ENCODE results near the gene NLRC3.

The NLRC3 gene

DNA sequence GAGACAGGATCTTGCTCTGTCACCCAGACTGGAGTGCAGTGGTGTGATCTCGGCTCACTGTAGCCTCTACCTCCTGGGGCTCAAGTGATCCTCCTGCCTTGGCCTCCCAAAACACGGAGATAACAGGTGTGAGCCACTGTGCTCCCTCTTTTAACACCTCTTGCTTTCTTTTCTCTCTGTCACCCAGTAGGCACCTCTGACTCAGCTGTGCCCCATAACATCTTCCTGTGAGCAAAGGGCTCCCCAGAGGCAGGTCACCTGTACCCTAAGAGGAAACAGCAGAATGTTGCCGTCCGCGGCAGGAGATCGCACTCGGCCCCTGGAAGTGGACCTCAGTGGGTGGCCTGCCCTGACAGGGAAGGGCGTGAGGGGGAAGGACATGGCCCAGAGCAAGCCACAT is 918 bp upstream of the NLRC3 start:
- DNase-seq (ENCODE audit: extremely low spot score), result no peak
- POLR2A ChIA-PET, result no interaction called here
- TF ChIP-seq, protein P1, sequence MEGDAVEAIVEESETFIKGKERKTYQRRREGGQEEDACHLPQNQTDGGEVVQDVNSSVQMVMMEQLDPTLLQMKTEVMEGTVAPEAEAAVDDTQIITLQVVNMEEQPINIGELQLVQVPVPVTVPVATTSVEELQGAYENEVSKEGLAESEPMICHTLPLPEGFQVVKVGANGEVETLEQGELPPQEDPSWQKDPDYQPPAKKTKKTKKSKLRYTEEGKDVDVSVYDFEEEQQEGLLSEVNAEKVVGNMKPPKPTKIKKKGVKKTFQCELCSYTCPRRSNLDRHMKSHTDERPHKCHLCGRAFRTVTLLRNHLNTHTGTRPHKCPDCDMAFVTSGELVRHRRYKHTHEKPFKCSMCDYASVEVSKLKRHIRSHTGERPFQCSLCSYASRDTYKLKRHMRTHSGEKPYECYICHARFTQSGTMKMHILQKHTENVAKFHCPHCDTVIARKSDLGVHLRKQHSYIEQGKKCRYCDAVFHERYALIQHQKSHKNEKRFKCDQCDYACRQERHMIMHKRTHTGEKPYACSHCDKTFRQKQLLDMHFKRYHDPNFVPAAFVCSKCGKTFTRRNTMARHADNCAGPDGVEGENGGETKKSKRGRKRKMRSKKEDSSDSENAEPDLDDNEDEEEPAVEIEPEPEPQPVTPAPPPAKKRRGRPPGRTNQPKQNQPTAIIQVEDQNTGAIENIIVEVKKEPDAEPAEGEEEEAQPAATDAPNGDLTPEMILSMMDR (IDR thresholded peaks at IDR 0.05; ENCODE audit: control extremely low read depth, extremely low read depth, low read depth, missing control alignments), result no peak

DNA sequence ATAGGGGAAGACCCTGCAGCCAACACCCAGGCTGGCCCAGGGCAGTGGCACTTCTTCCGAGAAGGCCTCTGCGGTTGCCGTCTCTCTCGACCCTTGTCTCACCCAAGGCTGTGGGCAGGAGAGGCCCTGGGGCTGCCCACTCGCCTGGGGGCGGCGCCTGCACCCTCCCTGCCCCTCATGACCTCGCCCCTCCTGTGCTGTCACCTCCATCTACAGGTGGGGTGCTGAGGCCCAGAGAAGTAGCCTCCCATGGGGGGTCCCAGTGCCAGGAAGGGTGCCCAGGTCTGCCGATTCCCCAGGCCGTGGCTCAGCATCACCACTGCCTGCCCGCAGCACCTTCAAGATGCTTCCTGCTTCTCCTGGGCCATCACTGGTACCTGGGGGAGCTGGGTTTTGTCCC is 992 bp downstream of the NLRC3 start:
- no peak for DNase-seq (ENCODE audit: extremely low spot score)
- TF ChIP-seq, protein P1 (IDR thresholded peaks at IDR 0.05; ENCODE audit: control extremely low read depth, extremely low read depth, low read depth, missing control alignments), result no peak
- ChIA-PET CTCF (no interaction called here), POLR2A (no interaction called here)

More for the DNA sequence above, 918 bp upstream of the NLRC3 start:
- CTCF ChIA-PET, result interaction anchor here (1.2 kb wide), 1 partner anchor 11 kb away, joined by 3 read pairs; no protein-coding TSS in a partner anchor

DNA sequence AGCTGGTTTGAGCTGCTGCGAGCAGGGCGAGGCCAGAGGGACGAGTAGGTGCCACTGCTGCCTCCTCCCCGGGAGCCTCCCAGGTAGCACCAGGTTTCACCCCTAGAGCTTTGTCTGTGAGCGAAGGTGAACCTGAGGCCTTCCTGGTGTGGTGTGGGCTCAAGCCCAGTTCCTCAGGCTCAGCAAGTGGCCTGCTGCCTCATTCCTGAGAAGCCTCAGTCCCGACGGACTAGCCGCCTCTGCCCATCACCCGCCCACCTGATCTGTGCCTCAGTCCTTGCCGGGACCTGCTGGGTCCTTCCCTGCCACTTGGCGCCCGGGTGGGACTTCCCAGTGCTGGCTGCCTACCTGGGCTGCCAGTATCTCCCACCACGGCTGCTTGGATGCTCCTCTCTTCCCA is 1.7 kb downstream of the NLRC3 start:
- CTCF ChIA-PET, result no interaction called here
- TF ChIP-seq, protein P1 (IDR thresholded peaks at IDR 0.05; ENCODE audit: control extremely low read depth, extremely low read depth, low read depth, missing control alignments), result no peak
- DNase-seq (ENCODE audit: extremely low spot score), result no peak
- POLR2A ChIA-PET, result no interaction called here

DNA sequence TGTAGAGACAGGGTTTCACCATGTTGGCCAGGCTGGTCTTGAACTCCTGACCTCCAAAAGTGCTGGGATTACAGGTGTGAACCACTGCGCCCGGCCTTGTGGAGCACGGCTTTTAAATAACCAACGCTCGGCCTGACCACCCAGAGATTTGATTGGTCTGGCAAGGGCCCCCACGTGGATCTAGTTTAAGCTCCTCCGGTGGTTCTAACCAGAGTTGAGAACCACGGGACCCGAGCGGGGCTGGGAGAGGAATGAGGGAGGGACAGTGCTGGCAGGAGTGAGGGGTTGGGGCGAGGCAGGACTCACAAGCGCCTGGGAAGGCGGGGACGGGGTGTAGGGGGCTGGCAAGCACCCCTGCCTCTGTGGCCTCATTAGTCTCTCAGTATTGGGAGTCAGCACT is 3.0 kb downstream of the NLRC3 start:
- DNase-seq (ENCODE audit: extremely low spot score), result no peak
- ChIA-PET CTCF (no interaction called here), POLR2A (no interaction called here)

DNA sequence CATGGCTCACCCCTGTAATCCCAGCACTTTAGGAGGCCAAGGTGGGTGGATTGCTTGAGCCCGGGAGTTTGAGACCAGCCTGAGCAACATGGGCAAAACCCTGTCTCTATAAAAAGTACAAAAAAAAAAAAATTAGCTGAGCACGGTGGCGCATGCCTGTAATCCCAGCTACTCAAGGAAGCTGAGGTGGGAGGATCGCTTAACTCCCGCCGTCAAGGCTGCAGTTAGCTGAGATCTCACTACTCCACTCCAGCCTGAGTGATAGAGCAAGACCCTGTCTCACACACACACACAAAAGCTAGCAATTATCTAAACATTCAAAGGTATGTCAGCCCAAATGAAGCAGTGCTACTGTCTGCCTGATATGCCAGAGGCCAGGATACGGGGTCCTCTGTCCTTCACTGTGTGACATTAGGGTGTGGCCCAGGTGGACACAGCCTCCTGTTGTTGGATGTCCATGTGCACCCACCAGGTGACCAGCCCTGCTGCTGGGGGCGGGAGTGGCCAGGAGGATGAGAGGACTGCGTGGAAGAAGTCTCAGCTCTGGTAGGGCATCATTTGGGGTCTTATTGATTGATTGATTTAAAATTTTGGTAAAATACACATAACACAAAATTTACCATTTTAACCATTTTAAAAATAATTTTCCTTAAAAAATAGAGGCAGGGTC is 3.9 kb downstream of the NLRC3 start:
- TF ChIP-seq, protein P1 (IDR thresholded peaks at IDR 0.05; ENCODE audit: control extremely low read depth, extremely low read depth, low read depth, missing control alignments), result no peak
- ChIA-PET POLR2A (interaction anchor here (0.5 kb wide), 1 partner anchor 47 kb away, joined by 3 read pairs; no protein-coding TSS in a partner anchor), CTCF (no interaction called here)
- no peak for DNase-seq (ENCODE audit: extremely low spot score)

More for the DNA sequence above, 3.0 kb downstream of the NLRC3 start:
- TF ChIP-seq, protein P1 (IDR thresholded peaks at IDR 0.05; ENCODE audit: control extremely low read depth, extremely low read depth, low read depth, missing control alignments), result no peak

DNA sequence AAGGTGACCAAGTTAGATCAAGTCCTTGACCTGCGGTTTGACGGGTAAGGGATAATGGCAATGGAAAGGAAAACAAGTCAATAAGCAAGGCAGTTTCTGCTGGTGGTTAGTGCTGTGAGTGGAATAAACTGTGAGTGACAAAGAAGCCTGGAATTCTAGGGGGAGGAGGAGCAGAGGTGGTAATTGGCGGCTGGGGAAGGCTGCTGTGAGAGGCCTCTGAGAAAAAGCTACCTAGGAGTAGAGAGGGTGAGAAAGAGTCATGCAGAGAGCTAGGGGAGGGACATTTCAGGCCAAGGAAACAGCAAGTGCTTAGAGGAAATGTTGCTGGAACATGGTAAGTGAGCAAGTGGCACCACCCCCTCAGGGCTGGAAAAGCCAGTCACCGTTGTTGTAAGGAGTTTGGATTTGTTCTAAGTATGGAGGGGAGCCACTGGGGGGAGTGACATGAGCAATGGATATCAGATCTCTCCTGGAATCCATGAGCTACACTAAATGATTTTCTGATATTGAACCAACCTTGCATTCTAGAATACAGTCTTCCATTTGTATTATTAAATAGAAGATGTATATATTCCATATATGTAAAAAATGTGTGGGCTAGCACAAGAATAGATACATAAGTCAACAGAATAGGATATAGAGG is 6.7 kb downstream of the NLRC3 start:
- no peak for DNase-seq (ENCODE audit: extremely low spot score)
- CTCF ChIA-PET, result no interaction called here
- TF ChIP-seq, protein P1 (IDR thresholded peaks at IDR 0.05; ENCODE audit: control extremely low read depth, extremely low read depth, low read depth, missing control alignments), result no peak
- POLR2A ChIA-PET, result no interaction called here
